Activated CD4-positive, alpha-beta T cell treated with anti-CD3 and anti-CD28 coated beads for 1 hour (primary cell): Measurements from ENCODE around the gene HOXB2.

Source experiments
- DNase-seq: peaks from one replicate; pipeline ENCODE4 v3.0.0-alpha.2; 2020

The HOXB2 gene

GRCh38 chr17:48578616-48579470 is 33.9 kb upstream of the HOXB2 start:
- DNase-seq: no peak

GRCh38 chr17:48577946-48578615 is 33.2 kb upstream of the HOXB2 start, which contains the start of gene HOXB4:
Gene HOXB4 (minus strand): TSS chr17:48578350. CDS start chr17:48578319, 31 bp downstream.
- peak; percentile 35 for DNase-seq

GRCh38 chr17:48577330-48577945 is 32.5 kb upstream of the HOXB2 start:
- no peak for DNase-seq

GRCh38 chr17:48576479-48577309 is 31.8 kb upstream of the HOXB2 start:
- no peak for DNase-seq

GRCh38 chr17:48575673-48576478 is 31.0 kb upstream of the HOXB2 start:
- DNase-seq: no peak

- DNase-seq: no peak
Observed at GRCh38 chr17:48575066-48575582, 30.2 kb upstream of the HOXB2 start.

- no peak for DNase-seq
Observed at GRCh38 chr17:48574505-48575065, 29.7 kb upstream of the HOXB2 start.

- no peak for DNase-seq
Observed at GRCh38 chr17:48571826-48572417, 27.0 kb upstream of the HOXB2 start.

- DNase-seq: no peak
Observed at GRCh38 chr17:48571024-48571818, 26.3 kb upstream of the HOXB2 start.

- DNase-seq: no peak
Observed at GRCh38 chr17:48570325-48571023, 25.6 kb upstream of the HOXB2 start.

- DNase-seq: no peak
Observed at GRCh38 chr17:48569674-48570324, 24.9 kb upstream of the HOXB2 start.

- no peak for DNase-seq
Observed at GRCh38 chr17:48569240-48569582, 24.3 kb upstream of the HOXB2 start.

GRCh38 chr17:48568499-48569239 is 23.8 kb upstream of the HOXB2 start:
- DNase-seq: no peak

- DNase-seq: no peak
Observed at GRCh38 chr17:48567646-48568354, 22.9 kb upstream of the HOXB2 start.

- DNase-seq: no peak
Observed at GRCh38 chr17:48567209-48567608, 22.3 kb upstream of the HOXB2 start.

- DNase-seq: no peak
Observed at GRCh38 chr17:48566717-48567116, 21.8 kb upstream of the HOXB2 start.

- DNase-seq: no peak
Observed at GRCh38 chr17:48565925-48566710, 21.2 kb upstream of the HOXB2 start.
